Uterus (tissue), 2 donors: Measurements from ENCODE around the gene UNKL.

ENCODE experiments used
- POLR2A ChIP-seq, 2 donors: fragments of 450-650 bp; IDR thresholded peaks; one replicate each; pipeline ENCODE4 v1.6.1; 2016; ENCODE audit warnings: antibody characterized with exemption in 2 of 2, mild to moderate bottlenecking in 1 of 2, moderate library complexity in 1 of 2
- TF ChIP-seq, protein P1 (sequence below), 4 experiments: fragments of 200-600 bp in 2 of 4; fragments of 450-650 bp in 2 of 4; sonication (generic) in 2 of 4; IDR thresholded peaks; one replicate each; pipeline ENCODE4 v1.5.1; 2016 to 2019; ENCODE audit warnings: antibody characterized with exemption in 4 of 4, mild to moderate bottlenecking in 2 of 4, moderate library complexity in 1 of 4

DNA sequence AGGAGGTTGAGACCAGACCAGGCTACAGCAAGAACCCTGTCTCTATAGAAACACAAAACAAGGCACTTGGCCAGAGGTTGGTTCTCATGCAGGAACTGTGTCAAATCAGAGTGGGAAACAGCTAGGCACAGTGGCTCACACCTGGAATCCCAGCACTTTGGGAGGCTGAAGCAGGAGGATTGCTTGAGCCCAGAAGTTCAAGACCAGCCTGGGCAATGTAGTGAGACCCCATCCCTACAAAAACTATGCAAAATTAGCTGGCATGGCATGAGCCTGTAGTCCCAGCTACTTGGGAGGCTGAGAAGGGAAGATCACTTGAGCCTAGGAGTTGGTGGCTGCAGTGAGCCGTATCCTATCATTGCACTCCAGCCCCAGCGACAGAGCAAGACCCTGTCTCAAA is 1.7 kb downstream of the UNKL start:
- no peak for TF ChIP-seq POLR2A (IDR thresholded peaks at IDR 0.05)
- TF ChIP-seq, protein P1, sequence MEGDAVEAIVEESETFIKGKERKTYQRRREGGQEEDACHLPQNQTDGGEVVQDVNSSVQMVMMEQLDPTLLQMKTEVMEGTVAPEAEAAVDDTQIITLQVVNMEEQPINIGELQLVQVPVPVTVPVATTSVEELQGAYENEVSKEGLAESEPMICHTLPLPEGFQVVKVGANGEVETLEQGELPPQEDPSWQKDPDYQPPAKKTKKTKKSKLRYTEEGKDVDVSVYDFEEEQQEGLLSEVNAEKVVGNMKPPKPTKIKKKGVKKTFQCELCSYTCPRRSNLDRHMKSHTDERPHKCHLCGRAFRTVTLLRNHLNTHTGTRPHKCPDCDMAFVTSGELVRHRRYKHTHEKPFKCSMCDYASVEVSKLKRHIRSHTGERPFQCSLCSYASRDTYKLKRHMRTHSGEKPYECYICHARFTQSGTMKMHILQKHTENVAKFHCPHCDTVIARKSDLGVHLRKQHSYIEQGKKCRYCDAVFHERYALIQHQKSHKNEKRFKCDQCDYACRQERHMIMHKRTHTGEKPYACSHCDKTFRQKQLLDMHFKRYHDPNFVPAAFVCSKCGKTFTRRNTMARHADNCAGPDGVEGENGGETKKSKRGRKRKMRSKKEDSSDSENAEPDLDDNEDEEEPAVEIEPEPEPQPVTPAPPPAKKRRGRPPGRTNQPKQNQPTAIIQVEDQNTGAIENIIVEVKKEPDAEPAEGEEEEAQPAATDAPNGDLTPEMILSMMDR (IDR thresholded peaks at IDR 0.05) = no peak
